HG02678 (cell line): ENCODE results near the gene TRIP12.
A peak's percentile ranks its signal among the peaks of the same experiment; 100 is the strongest.
"Not testable (repeated sequence)": the region's sequence is repeated elsewhere in the genome, so short reads cannot be mapped to it uniquely, and the experiment has no call there.

Experiments used
- ATAC-seq: cut with Tn5 transposase; IDR thresholded peaks from one replicate; pipeline ENCODE4 v1.9.1; 2021; ENCODE audit warnings: mild to moderate bottlenecking, moderate library complexity; ENCODE audit not compliant: unreplicated experiment

The TRIP12 gene

GRCh38 chr2:229921892-229922448 is at the start of gene TRIP12:
TRIP12 (minus strand) TSS chr2:229922009; CDS start chr2:229880079, 41,930 bp downstream.
- peak; percentile 69 for ATAC-seq

GRCh38 chr2:229971298-229971790 is 49.5 kb upstream of the TRIP12 start:
- ATAC-seq, result no peak

- ATAC-seq, result no peak
Observed at GRCh38 chr2:229970406-229970805, 48.6 kb upstream of the TRIP12 start.

GRCh38 chr2:229969921-229970320 is 48.1 kb upstream of the TRIP12 start:
- no peak for ATAC-seq

- not testable (repeated sequence) for ATAC-seq
Observed at GRCh38 chr2:229963596-229963995, 41.8 kb upstream of the TRIP12 start.

- no peak for ATAC-seq
Observed at GRCh38 chr2:229956491-229956890, 34.7 kb upstream of the TRIP12 start.

- no peak for ATAC-seq
Observed at GRCh38 chr2:229955663-229956062, 33.9 kb upstream of the TRIP12 start.

GRCh38 chr2:229952256-229952835 is 30.5 kb upstream of the TRIP12 start:
- no peak for ATAC-seq

GRCh38 chr2:229947544-229947943 is 25.7 kb upstream of the TRIP12 start:
- ATAC-seq, result no peak

GRCh38 chr2:229945975-229946374 is 24.2 kb upstream of the TRIP12 start:
- ATAC-seq, result no peak

GRCh38 chr2:229943770-229944449 is 22.1 kb upstream of the TRIP12 start:
- no peak for ATAC-seq

- ATAC-seq, result no peak
Observed at GRCh38 chr2:229943171-229943570, 21.4 kb upstream of the TRIP12 start.

- ATAC-seq, result no peak
Observed at GRCh38 chr2:229942671-229943070, 20.9 kb upstream of the TRIP12 start.

- ATAC-seq, result no peak
Observed at GRCh38 chr2:229937537-229937936, 15.7 kb upstream of the TRIP12 start.

GRCh38 chr2:229931241-229931640 is 9.4 kb upstream of the TRIP12 start:
- ATAC-seq, result no peak

- no peak for ATAC-seq
Observed at GRCh38 chr2:229930656-229931055, 8.8 kb upstream of the TRIP12 start.

- ATAC-seq, result no peak
Observed at GRCh38 chr2:229927817-229928321, 6.1 kb upstream of the TRIP12 start.

GRCh38 chr2:229925201-229925600 is 3.4 kb upstream of the TRIP12 start:
- no peak for ATAC-seq

GRCh38 chr2:229924541-229924940 is 2.7 kb upstream of the TRIP12 start:
- not testable (repeated sequence) for ATAC-seq

GRCh38 chr2:229922449-229923386 is 909 bp upstream of the TRIP12 start, which contains the start of gene FBXO36:
FBXO36 (plus strand) TSS chr2:229922503; CDS start chr2:229922514, 11 bp downstream.
- peak; percentile 67 for ATAC-seq
